A549 (cell line): ENCODE data around the gene KRT17.

Source experiments
- CHD2 ChIP-seq: fragments of 150-350 bp; IDR thresholded peaks from 2 replicates; pipeline ENCODE4 v1.6.1; 2014; ENCODE audit warnings: low read length; ENCODE audit not compliant: partially characterized antibody
- POLR2A ChIP-seq: IDR thresholded peaks from 2 replicates; pipeline ENCODE4 v1.6.1; 2012; ENCODE audit warnings: mild to moderate bottlenecking, low read length
- TP53 ChIP-seq: fragments of 250-450 bp; sonication (Bioruptor Pico); IDR thresholded peaks from 2 replicates; pipeline ENCODE4 v1.5.0; 2021; ENCODE audit warnings: mild to moderate bottlenecking, moderate library complexity

DNA sequence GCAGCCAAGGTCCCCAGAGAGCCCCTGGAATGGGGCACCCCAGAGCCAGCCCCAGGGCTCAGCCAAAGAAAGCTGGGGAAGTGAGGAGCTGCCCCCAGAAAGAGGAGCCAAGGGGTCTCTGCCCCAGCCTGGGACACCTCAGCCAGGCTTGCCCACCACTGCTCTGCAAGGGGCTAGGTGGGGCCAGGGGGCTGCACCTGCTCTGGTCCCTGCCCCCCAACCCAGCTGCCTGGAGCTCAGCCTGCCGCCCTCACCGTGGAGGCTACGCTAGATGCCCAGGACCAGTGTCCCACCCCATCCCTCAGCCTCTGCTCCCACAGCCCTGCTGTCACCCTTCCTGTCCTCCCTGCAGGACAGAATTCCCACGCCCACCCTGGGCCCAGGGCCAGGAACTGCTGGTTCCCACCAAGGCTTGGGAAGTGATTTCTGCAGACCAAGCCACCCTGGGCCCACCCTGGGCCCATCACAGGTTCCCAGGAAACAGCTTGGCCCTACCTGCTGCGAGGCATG, 28.1 kb upstream of the KRT17 start:
- TF ChIP-seq POLR2A = no peak
- TF ChIP-seq TP53 (CRISPR knock-in tag) = no peak
- no peak for TF ChIP-seq CHD2
